ENCODE measurements around the gene RTP1. TPM values are rescaled to one million over a fixed set of nuclear protein-coding genes. Genes with fewer than 3 reads are reported as not detected.
"Not testable (repeated sequence)": the region's sequence is repeated elsewhere in the genome, so short reads cannot be mapped to it uniquely, and the experiment has no call there.

RTP1 gene
- total RNA-seq, 1 experiment from 2014 or later, result not detected

- DNase-seq (ENCODE audit: extremely low read depth, low read depth), result no peak
These were observed 40.5 kb downstream of the RTP1 start for GRCh38 chr3:187237741-187238140.

GRCh38 chr3:187238239-187238638, 41.0 kb downstream of the RTP1 start:
- no peak for DNase-seq (ENCODE audit: extremely low read depth, low read depth)

- DNase-seq (ENCODE audit: extremely low read depth, low read depth), result not testable (repeated sequence)
These were observed 41.5 kb downstream of the RTP1 start for GRCh38 chr3:187238835-187239234.

GRCh38 chr3:187242435-187242834, 45.1 kb downstream of the RTP1 start:
- no peak for DNase-seq (ENCODE audit: extremely low read depth, low read depth)

- no peak for DNase-seq (ENCODE audit: extremely low read depth, low read depth)
These were observed 45.6 kb downstream of the RTP1 start for GRCh38 chr3:187242900-187243299.

GRCh38 chr3:187243933-187244524, 46.7 kb downstream of the RTP1 start:
- DNase-seq (ENCODE audit: extremely low read depth, low read depth), result no peak

- DNase-seq (ENCODE audit: extremely low read depth, low read depth), result no peak
These were observed 50.1 kb downstream of the RTP1 start for GRCh38 chr3:187247398-187247797.

Other genes with a start within 250 kb of the RTP1 start
- gene RPL39L, start 58.0 kb upstream of the RTP1 start, total RNA-seq (2014; rRNA removed; shearing (Covaris generic)), result 62.6 and 86.2 TPM in 2 replicates
- 0.02 TPM in 1 of 2 replicates, not detected in the other for gene MASP1, start 94.3 kb downstream of the RTP1 start, total RNA-seq (2014; rRNA removed; shearing (Covaris generic))
- not detected in 2 replicates for gene RTP4, start 170.9 kb downstream of the RTP1 start, total RNA-seq (2014; rRNA removed; shearing (Covaris generic))

Measured in NCI-H460 (cell line).